GM19372 (cell line): ENCODE results near the gene PAK1.
"Not testable (repeated sequence)": the region's sequence is repeated elsewhere in the genome, so short reads cannot be mapped to it uniquely, and the experiment has no call there.

Experiments used
- ATAC-seq: cut with Tn5 transposase; IDR thresholded peaks from one replicate; pipeline ENCODE4 v1.9.1; 2021; ENCODE audit warnings: mild to moderate bottlenecking, low read depth, moderate library complexity; ENCODE audit not compliant: unreplicated experiment

The PAK1 gene

DNA sequence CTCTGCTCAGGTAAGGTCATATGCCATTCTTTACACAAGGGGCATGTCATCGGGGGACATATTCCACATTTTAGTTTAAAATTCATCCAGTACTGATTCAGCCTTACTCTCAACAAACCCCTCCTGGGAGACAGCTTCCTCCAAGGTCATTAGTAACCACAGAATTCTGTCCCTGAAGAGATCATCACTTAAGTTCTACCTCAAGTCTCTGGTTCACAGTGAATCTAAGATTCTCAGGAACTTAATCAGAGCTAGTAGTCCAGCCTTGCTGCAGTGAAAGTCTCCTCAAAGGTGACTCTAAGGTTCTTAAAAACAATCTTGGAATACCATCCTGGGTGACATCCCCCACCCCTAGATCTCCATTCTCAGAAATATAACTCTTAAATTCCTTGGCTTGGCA is 153.5 kb downstream of the PAK1 start:
- no peak for ATAC-seq

DNA sequence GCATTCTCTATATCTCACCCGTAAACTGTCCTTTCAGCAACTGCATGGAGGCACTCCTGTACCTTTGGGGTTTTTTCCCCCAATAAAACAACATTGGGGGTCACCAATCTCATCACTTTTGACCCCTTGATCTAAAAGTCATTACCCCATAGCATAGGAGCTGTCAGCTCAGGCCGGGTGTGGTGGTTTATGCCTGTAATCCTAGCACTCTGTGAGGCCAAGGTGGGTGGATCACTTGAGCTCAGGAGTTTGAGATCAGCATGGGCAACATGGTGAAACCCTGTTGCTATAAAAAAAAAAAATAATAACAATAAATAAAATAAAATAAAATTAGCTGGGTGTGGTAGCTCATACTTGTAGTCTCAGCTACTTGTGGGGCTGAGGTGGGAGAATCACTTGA is 155.3 kb downstream of the PAK1 start:
- ATAC-seq = no peak

DNA sequence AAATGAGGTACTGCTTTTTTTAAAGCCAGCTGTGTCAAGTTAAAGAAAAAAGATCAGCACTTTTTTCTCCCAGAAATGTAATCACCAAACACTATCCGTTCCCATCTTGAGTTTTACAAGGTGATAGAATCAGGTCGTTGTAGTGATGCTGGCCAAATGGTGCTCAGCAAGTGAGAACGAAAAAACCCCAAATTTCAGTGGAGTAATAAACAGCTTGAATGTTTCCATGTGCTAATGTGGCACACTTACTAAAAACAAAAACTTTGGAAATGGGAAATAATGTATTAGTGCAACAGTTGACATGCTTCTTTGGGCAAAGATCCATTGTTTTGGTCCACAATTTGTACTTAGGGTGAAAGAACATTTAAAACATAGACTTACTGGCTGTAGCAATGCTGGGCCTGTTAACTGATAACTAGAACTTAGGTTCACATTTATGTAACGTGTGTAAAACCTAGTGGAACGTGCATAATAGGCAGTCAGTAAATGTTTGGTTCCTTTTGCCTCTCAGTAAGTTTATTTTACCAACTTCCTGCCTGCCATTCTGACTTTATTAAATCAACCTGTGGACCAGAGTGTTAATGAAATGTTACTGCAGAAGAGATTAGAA is 157.1 kb downstream of the PAK1 start:
- ATAC-seq = no peak

DNA sequence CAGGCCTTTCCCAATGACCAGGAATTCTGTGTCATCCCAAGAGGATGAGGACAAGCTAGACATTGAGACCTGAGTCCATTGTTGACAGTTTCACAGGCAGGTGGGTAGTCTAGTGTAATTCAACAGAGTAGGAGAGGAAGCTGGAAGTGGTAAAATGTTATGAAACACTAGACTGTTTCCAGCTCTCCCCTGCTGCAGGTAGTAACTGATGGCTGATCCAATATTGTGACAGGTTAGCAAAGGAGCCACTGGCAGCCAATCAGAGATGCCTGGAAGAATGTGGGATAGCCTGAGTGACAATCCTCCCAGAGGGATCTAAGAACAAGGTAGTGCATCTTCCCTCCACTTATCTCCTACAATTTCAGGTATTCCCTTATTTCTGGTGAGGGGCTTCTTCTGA is 161.8 kb downstream of the PAK1 start:
- no peak for ATAC-seq

DNA sequence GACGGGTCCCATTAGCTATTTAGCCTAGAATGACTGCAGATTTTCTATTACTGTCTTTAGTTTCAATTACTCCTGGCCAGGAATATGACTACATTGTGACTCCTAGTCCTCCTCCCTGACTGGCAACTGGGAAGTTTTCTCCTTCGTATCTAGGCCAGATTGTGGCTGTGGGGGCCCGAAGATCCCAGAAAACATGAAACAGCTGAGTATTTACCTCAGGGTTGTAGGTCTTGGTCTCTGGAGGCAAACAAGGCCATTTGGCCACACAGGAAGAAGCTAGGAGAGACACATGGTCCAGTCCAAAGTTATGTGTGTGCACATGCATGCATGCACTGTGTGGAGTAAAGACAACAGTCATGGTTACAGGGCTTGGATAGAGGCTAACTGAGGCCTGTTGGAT is 162.2 kb downstream of the PAK1 start:
- ATAC-seq = no peak

DNA sequence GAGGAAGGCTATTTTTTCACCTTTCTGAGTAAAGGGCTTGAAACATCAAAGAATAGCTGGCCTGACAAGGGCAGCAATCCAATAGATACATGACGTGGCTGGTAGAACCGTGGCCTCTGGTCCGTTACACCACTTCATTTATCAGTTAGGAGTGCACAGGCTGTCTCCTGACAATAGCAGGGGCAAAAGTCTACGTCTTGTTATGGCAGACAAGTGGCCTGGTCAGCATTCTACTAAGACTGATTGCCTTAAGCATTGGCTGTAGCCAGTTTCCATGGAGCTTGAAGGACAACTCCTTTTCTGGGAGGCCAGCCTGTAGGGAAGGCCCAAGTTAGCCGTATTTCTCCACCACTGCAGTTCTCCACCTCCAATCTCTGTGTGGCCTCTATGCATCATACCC is 163.2 kb downstream of the PAK1 start:
- ATAC-seq = no peak

DNA sequence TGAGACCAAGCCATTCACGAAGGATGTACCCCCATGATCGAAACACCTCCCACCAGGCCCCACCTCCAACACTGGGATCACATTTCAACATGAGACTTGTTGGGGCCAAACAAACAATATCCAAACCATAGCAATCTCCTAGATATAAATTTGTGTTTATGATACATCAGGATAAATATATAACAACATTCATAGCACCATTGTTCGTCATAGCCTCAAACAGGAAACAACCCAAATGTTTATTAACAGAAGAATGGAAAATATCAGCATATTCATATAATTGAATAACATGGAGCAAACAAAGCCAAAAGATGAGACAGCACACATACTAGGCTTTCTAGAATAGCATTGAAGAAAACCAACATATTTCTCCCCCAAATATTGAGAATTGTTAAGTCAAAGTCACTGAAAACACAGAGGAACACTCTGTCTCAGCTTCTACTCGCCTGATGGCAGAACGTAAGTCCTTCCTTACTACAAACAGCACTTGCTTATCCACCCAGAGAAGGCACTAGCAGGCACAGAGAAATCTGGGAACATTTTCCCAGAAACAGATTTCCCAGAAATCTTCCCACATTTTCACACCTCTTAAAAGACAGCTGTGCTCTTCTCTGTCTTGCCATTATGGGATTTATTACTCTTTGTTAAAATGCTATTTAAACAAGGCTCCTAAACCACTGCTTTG is 164.4 kb downstream of the PAK1 start:
- ATAC-seq = no peak

DNA sequence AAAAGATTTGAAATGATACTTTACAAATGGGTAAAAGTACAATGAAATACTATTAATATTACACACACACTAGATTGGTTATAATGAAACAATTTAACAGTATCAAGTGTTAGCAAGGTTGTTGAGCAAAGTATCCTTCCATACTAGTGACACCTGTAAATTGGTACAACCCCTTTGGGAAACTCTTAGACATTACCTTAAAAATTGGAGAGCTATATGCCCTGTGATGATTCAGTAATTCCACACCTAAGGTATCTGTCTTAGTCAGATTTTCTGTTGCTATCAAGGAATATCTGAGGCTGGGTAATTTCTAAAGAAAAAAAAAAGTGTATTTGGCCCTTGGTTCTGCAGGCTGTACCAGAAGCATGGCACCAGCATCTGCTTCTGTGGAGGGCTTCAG is 165.1 kb downstream of the PAK1 start:
- no peak for ATAC-seq

DNA sequence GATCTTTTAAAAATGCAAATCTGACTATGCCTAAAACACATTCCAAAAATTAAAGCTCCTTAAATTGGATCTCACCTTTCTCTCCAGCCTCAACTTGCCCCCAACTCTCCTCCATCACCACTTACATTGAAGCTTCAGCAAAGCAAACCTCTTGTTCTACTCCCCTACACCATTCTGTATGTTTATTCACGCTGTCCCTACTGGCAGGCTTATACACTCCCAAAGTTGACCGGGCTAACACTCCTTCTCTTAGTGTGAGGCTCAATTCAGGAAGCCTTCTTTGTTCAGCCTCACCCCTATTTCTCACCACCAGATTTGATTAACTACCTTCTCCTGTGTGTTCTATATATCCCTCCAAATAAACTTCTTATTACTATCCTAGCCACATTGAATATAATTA is 170.6 kb downstream of the PAK1 start:
- no peak for ATAC-seq

DNA sequence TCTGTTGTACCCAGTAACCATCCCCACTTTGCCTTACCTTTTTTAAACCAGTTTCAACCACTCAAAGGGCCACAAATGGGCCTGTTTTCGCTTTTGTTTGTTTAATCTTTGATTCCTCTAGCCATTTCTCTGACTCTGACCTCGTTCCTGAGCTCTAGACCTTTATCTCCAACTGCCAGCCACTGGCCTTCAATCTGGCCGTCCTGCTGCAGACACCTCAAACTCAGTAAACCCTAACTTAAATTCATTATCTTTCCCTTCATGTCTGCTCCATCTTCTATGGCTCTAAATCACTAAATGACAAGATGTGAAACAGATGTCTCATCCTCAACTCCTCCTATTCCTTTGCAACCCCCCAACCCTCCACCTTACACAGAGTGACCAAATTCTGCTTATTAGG is 171.1 kb downstream of the PAK1 start:
- ATAC-seq = no peak

DNA sequence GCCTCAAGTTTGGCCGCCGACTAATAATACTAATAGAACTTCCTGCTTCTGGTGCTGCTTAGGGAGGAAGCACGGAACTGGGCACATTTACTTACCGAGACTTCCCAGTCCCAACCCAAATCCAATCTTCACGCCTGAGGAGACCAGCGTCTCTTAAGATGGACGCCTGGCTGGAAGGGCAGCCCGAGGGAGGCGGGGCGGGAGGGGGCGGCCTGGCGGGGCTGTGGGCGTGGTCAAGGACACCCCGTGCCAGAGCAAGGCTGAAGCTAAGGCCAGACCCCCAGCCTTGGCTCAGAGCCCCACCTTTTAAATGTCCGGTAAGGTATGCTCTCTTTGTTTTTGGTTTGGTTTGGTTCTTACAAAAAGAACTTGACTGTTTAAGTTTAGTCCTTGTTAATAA is 172.4 kb downstream of the PAK1 start, which contains the start of gene GDPD4:
GDPD4 (minus strand) TSS at position 177 of the 400 bp plus-strand sequence. CDS start 16,549 bp downstream, outside the sequence.
- ATAC-seq = no peak

DNA sequence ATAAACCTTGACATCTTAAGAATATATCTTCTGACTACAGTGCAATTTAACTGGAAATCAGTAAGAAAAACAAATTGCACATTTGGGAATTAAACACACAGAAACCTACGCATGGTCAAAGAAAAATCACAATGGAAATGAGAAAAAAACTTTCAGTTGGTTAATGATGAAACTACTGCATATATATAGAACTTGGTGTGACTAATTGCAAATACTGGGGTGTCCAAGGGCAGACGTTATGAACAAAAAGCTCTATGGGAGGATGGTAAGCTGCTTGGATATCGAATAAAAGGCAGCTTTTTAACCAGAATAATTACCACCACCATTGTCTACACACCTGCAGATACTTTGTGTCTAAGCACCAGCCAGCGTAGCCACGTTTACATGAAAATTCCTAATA is 173.2 kb downstream of the PAK1 start:
- no peak for ATAC-seq

DNA sequence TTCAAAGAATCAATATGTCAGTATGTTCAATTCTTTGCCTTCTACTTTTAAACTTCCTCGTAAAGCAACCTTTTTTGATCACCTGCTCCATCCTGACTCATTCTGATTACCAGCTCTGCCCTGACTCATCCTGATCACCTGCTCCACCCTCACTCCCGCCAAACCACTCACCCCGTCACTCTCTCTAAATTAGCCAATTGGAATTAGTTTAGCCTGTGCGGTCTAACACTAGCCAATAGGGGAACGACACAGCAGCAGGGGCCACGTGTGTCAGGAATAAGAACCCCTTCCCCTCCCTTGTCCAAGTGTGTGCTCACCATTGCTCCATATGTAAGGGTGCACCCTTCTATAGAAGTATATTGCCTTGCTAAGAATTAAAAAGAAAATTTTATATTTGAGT is 173.9 kb downstream of the PAK1 start:
- ATAC-seq = not testable (repeated sequence)

DNA sequence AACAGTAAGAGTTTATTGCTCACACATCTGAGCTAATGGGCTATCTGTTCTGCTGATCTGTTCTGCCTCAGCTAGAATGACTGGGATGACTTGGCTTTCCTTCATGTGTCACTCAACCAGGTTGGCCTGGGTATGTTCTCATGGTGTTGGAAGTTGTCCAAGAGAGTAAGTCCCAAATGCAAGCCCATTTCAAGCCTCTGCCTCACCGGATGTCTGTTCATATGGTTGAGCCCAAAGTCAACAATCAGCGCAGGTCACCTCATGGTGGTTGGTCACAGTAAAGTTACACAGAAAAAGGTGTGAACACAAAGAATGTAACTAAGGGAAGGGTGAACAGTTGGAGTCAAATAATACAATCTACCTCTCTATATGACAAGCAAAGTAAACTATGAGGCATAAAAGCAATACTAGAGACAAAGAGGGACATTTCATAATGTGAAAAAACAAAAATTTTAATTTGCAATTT is 174.3 kb downstream of the PAK1 start:
- ATAC-seq = no peak

DNA sequence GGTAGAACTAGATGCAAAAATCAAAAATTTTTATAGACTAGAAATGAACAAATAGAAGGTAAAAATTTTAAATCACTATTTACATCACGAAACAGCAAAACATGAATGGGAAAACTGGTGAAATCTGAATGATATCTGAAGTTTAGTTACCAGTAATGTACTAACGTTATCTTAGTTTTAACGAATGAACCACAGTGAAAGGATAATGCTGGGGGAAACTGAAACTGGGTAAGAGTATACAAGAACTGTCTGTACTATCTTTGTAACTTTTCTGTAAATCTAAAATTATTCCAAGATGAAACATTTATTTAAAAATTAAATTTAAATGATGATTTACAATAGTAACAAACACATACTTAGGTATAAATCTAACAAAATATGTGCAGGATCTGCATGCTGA is 179.9 kb downstream of the PAK1 start:
- ATAC-seq = no peak

DNA sequence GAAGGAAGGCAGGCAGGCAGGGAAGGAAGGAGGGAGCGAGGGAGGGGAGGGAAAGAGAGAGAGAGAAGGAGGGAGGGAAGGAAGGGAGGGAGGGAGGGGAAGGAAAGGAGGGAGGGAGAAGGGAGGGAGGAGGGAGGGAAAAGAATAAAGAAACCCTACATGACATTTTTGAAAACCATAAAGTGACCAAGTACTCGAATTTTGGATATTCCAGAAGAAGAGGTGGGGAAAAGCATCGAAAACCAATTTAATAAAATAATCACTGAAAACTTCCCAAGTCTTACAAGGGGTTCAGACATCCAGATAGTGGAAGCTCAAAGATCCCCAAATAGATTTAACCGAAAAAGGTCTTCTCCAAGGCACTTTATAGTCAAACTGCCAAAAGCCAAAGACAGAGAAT is 184.2 kb downstream of the PAK1 start:
- no peak for ATAC-seq

DNA sequence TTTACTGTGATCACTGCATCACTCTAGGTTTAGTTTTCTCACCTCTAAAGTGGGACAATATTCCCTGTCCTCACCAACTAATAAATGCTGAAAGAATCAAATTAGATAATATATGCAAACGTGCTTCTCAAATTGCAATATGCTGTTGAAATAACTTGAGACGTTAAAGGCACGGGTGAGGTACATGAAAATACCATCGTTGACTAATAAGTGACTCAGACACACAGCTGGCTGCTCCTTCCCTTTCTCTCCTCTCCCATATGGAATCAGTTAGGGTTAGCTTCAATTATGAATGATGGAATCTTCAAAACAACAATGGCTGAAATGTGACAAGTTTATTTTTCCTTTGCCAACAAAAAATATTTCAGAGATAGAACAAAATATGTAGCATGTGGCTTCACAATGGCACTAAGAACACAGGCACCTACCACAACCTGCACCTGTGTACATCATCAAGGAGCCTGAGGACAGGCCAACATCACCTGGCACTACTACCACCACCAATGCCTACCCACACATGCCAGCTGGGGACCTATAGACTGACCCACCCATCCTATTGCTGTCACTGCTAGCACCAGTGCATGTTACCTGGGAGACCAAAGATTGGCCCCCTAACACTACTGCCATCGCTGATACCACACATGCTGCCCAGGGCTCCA is 186.2 kb downstream of the PAK1 start:
- no peak for ATAC-seq

DNA sequence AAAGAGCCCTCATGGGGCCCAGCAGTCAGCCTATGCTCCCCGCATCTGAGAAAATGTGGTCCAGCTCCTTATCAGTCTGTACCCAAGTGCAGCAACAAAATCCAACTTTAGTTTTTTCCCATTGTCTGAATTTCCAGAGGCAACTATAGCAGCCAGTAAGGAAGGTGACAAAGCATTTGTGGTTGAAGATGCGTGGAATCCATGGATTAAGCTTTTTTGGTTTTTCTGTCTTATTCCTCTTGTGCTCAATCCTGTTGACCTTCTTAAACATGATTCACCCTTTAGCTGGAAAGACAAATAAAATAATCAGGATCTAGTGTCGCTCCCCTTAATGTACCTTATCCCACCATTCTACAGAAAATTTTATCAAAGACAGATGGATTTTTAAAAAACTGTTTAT is 186.8 kb downstream of the PAK1 start:
- ATAC-seq = no peak

DNA sequence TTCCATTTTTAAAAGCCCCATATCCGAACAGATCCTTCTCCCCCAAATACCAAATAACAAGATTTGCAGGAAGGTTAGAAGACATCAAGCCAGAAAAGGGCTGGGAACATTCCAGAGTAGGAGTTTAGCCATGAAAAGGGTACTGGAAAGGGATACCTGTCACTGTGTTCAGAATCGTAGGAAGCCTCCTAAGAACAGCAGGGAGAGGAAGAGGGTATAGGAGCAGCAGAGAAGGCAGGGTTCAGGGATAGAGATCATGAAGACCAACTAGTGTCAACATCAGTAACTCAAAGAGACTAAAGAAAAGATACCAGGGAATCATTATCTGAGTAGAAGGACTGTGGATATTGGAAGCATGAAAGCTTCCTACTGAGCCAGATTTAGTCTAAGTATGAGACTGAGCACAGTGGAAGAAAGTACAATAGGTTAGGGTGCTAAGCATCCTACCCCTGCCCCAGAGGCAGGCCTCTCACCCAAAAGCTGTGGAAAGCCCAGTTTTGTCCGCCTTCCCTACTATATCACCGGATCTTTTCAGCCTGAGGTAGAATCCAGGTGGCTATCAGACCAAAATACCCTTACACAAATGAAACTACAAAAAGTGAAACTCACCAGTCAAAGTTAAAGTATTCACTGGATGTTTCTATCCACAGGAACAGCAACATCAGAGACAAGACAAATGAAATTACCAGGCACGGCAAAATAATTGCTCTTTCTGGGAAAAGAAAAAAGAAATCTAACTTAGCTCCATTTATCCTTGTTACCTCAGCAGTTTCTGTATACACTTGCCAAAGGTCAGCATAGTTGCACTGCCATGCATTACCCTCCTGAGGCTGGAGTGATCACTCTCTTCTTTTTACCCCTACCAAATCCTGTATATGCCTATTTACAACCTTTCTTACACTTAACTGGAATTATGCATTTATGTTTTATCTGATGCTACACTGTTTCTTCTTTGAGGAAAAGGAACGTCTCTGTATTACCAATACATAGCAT is 189.1 kb downstream of the PAK1 start:
- no peak for ATAC-seq

DNA sequence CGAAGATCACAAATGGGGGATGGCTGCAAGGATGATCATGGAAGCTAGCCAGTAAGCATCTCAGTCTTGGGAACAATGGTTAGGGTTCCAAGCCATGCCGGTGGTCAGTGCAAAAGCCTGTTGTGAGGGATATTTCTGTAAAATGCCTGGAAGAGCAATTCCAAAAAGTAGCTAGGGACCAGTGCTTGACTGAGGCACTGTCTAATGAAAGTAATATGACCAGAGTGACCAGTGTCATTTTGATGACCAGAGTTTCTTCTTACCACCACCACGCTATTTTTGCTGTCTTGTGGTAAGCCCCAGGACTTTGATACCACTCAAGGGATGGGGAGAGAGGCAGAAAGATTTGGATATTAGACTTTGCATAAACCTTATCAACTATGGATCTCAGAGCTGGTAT is 190.8 kb downstream of the PAK1 start:
- no peak for ATAC-seq
